HG02852 (cell line): ENCODE measurements around the gene GRIP2.

Experiments used
- ATAC-seq: cut with Tn5 transposase; IDR thresholded peaks from one replicate; pipeline ENCODE4 v1.9.1; 2021; ENCODE audit warnings: mild to moderate bottlenecking, moderate library complexity; ENCODE audit not compliant: unreplicated experiment

The GRIP2 gene

GRCh38 chr3:14471690-14472089 is 68.5 kb downstream of the GRIP2 start:
- ATAC-seq = no peak

DNA sequence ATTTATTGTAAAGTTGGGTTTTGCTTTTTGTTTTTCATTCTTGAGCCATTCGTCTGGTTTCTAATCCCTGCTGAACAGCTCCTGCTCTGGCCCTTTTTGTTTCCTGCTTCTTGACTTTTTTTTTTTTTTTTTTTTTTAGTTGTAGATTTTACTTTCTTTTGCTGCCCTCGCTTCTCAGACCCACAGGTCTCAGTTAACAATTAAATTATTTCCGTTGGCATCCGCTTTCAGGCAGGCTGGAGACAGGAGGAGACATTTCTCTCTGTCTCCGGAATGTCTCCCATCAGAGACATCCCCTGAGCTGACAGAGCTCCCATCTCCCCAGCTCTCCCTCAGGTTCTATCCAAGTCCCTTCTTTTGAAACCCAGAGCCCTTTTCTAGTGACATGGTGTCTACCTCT is 69.1 kb downstream of the GRIP2 start:
- ATAC-seq = no peak

DNA sequence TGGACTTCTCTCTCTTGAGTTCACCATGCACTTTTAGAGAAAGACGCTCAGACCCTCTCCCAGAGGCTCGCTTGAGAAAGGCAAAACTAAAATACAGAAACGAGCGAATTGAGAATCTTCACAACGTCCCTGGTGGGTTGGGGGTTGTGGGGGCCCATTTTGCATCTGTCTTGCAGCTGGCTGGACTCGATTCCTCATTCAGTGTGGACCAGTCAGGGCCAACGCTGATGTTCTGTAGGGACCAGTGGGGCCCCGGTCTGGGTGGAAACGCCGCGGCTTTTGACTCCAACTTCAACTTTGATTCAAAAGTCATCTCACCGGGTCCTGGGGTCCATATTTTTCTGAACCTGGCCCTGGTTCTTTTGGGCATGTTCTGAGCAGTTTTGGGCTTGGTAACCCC is 69.7 kb downstream of the GRIP2 start:
- ATAC-seq = no peak

DNA sequence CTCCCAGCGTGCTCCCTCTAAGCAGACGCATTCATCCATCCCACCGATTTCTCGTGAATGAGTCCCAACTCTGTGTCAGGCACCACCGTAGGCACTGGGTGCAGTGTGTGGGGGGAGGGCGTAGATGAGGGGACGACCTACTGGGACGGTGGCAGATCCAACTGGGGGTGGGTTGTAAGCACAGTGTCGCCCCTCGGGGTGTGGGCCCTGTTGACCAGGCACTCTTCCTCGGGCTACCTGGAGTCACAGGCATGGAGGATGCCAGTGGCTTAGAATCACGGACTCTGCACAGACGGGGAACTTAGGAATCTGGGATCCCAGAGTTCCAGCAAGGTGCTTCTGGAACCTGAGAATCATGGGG is 71.5 kb downstream of the GRIP2 start:
- no peak for ATAC-seq

DNA sequence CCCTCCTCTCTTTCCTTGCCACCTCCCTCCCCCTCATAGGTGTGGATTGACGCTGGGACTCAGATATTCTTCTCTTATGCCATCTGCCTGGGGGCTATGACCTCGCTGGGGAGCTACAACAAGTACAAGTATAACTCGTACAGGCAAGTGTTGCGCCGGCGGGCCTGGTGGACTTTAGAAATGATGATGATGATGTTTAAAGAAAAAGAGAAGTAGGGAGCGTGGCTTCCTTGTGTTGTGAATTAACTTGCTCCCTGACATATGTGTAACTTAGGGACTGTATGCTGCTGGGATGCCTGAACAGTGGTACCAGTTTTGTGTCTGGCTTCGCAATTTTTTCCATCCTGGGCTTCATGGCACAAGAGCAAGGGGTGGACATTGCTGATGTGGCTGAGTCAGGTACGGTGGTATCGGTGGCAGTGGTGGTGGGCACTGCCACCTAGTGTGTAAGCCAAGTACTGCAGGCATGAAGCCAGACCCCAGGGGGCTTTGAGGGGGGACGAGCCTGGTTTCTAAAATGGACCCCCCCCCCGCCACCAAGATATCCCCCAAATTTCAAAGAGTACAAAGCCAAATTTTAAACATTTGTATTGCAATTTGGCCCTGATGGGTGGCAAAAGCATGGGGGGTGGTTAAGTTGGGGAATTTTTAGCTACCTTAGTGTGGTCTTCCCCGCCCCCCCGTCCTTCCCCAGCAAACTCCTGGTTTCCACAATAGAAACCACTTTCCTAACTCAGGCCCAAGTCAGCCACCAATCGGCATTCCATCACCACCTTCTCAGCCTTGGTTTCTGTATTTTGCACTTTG is 72.1 kb downstream of the GRIP2 start:
- no peak for ATAC-seq

DNA sequence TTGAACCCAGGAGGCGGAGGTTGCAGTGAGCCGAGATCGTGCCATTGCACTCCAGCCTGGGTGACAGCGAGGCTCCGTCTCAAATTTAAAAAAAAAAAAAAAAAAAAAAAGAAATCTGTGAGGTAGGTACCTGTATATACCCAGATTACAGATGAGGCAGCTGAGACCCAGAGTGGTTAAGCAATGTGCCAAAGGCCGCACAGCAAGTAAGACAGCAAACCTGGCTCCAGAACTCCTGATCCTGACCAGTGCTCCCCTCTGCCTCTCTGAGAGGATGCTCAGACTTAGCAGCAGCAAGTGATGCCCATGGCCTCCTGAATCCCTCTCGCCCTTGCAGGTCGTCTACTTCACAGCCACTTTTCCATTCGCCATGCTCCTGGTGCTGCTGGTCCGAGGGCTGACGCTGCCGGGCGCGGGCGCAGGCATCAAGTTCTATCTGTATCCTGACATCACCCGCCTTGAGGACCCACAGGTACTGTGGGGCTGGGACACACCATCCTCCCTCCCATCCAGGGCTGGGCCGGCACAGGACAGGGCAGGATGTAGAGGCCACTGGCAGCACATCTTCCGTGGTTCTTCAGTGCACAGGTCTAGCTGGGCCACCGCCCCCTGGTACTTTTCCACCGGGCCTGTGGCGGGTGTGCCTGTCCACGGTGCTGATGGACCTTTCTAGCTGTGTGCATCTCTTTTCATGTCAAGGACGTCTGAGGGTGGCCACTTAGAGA is 73.8 kb downstream of the GRIP2 start:
- no peak for ATAC-seq

GRCh38 chr3:14465425-14465824 is 74.7 kb downstream of the GRIP2 start:
- ATAC-seq = no peak

GRCh38 chr3:14464521-14464920 is 75.6 kb downstream of the GRIP2 start:
- ATAC-seq = no peak

- ATAC-seq = no peak
Measured at GRCh38 chr3:14464141-14464465, 76.0 kb downstream of the GRIP2 start.

GRCh38 chr3:14463330-14464140 is 76.6 kb downstream of the GRIP2 start:
- ATAC-seq = no peak

- no peak for ATAC-seq
Measured at GRCh38 chr3:14462738-14463137, 77.4 kb downstream of the GRIP2 start.

DNA sequence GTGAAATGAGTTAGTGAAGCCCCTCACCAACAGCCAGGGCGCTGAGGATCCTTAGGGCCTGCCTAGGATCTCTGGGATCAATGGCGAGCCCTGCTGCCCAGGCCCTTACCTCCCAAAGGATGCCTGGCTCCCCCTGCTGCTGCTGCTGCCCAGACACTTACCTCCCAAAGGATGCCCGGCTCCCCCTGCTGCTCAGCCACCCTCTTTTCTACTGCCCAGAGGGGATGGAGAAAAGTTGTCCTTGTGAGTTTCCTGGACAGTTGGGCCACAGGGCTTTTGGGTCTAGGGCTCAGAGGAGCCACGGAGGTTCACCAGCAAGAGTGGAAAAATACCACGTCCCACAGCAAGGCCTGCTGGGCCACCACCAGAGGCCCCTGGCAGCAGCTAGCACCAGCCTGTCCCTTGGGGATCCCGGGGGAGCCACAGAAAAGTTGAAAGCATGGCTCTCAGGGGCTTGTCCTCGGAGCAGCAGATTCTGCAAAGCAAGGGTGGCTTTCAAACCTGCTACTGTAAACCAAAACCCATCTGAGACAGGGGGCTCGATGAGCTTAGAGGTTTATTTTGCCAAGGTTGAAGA is 78.3 kb downstream of the GRIP2 start:
- no peak for ATAC-seq

GRCh38 chr3:14461006-14461747 is 79.0 kb downstream of the GRIP2 start:
- no peak for ATAC-seq

DNA sequence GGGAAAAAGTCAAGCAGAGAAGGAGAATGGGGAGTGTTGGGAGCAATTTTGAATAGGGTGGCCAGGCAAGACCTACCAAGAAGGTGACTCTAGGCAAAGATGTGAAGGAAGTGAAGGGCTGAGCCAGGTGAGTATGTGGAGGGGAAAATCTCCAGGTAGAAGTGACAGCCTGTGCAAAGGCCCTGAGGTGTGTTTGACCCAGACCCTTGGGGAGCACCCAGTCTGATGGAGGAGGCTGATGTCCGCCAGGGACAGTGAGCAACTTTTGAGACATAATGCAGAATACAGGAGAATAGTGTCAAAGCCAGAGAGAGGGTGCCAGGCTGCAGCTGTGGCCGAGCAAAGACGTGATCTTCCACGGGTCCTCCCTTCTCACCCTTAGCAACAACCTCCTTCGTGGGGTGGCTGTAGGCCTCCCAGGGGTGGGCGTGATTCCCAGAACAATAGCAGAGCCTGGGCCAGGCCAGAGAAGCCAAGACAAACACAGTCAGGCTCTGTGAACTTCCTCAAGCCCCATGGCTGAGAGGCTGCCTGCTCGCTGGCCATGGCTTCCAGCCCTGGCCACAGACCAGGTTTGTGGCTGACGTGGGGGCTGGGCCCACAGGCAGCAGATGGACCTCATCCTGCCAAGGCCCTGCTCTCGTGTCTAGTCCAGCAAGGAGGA is 79.7 kb downstream of the GRIP2 start:
- no peak for ATAC-seq

- no peak for ATAC-seq
Measured at GRCh38 chr3:14459787-14460186, 80.4 kb downstream of the GRIP2 start.

- ATAC-seq = no peak
Measured at GRCh38 chr3:14459384-14459783, 80.8 kb downstream of the GRIP2 start.

- ATAC-seq = no peak
Measured at GRCh38 chr3:14458434-14459275, 81.5 kb downstream of the GRIP2 start.

DNA sequence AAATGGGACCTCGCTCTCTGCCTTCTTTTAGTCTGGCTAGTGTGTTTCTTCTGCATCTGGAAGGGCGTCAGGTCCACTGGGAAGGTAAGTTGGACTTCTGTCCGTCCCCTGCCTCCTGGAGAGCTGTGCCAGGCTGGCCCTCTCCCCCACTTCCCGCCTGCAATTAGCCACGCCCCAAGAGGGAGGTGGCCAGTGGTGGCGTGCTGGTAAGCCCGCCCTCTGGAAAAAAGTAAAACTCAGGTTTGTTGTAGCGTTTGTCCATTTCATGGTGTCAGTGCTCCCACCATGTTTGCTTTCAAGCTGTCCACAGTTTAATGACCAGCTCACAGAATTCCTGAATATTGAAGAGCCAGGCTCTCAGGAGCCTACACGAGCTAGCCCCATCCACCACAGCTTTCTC is 82.1 kb downstream of the GRIP2 start:
- no peak for ATAC-seq

DNA sequence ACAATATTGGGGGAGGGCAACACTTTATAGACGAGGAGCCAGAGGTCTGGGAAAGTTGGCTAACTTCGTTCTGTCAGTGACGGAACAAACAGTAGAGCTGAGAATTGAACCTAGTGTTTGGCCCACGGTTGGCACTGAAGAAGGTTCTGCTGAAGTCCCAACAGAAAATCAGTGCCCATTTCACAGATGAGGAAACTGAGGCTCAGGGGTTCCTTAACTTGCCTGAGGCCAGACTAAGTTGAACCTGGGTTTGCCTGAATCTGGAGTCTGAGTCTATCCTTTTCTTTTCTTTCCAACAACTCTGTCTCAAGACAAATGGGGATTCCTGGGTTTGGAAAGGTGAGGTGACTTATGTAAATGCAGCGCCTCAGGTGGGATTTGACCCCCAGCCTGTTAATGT is 82.7 kb downstream of the GRIP2 start:
- ATAC-seq = no peak
